ENCODE data around the gene FOXE3.

FOXE3 gene

DNA sequence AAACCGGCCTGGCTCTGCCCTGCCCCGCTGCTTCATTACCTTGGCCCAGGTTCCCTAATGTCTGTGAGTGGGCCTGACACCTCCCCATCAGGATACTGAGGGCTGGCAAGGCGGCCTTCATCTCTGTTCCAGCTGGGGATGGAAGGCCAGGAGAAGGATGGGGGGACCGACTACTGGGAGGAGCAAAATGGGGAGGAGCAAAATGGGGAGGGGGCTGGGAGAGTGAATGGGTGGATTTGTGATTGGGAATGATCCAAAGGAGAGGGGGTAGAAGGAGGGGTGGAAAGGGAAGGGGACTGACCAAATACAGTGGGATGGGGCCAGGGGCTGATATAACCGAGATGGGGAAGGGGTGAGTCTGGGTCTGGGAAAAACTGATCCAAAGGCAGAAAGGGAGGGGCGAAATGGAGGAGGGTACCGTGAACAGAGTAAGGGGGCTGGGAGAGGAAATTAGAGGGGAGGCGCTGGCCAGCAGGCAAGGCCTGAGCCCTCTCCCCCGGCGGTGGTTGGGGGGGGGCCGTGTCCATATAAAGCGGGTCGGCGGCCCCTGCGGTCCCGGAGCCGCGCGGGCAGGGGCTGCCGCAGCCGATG is at the start of gene FOXE3:
Gene FOXE3 (plus strand): TSS at position 558 of the 591 bp plus-strand sequence. CDS start 31 bp downstream, at position 589.
- H3K4me3 ChIP-seq (ENCODE audit: low read depth, low read length): no peak within 1 kb of the TSS
- TF ChIP-seq, protein P1, sequence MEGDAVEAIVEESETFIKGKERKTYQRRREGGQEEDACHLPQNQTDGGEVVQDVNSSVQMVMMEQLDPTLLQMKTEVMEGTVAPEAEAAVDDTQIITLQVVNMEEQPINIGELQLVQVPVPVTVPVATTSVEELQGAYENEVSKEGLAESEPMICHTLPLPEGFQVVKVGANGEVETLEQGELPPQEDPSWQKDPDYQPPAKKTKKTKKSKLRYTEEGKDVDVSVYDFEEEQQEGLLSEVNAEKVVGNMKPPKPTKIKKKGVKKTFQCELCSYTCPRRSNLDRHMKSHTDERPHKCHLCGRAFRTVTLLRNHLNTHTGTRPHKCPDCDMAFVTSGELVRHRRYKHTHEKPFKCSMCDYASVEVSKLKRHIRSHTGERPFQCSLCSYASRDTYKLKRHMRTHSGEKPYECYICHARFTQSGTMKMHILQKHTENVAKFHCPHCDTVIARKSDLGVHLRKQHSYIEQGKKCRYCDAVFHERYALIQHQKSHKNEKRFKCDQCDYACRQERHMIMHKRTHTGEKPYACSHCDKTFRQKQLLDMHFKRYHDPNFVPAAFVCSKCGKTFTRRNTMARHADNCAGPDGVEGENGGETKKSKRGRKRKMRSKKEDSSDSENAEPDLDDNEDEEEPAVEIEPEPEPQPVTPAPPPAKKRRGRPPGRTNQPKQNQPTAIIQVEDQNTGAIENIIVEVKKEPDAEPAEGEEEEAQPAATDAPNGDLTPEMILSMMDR (IDR thresholded peaks at IDR 0.05; ENCODE audit: low read depth, low read length): no peak

DNA sequence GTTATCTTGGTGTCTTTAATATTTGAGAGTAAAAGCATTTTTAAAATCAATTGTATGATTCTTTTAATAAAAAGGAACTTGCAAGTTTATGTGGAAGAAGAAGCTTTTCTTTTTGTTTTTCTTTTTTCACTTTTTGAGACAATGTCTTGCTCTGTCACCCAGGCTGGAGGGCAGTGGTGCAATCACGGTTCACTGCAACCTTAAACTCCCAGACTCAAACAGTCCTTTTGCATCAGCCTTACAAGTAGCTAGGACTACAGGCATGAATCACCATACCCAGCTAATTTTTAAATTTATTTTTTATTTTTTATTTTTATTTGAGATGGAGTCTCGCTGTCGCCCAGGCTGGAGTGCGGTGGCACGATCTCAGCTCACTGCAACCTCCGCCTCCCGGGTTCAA is 48.4 kb upstream of the FOXE3 start:
- TF ChIP-seq, protein P1 (IDR thresholded peaks at IDR 0.05; ENCODE audit: low read depth, low read length): no peak

DNA sequence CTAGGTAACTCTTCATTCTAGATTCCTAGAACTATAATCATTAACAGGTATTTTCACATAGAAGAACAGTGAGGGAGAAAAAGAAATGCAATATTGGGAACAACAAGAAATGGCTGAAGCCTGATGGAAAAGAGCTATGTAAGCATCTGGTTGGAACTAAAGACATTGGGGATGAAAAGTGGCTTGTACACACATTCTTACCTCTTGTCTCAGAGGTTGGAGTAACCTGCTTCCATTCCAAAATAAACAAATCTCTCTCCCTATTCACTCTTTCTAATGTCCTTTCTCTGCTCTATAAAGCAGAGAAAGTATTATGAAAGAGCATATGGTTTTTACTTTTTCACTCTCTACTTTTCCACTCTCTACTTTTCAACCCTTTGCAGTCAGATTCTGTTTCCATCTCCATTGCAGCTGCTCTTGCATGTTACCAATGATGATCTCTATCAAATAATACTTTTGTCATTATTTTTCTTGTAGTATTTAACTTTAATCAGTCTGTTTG is 45.0 kb upstream of the FOXE3 start:
- no peak overlapping the region for H3K4me3 ChIP-seq (ENCODE audit: low read depth, low read length)
- TF ChIP-seq, protein P1 (IDR thresholded peaks at IDR 0.05; ENCODE audit: low read depth, low read length): no peak

More for the DNA sequence above, 48.4 kb upstream of the FOXE3 start:
- H3K4me3 ChIP-seq (ENCODE audit: low read depth, low read length): no peak overlapping the region

DNA sequence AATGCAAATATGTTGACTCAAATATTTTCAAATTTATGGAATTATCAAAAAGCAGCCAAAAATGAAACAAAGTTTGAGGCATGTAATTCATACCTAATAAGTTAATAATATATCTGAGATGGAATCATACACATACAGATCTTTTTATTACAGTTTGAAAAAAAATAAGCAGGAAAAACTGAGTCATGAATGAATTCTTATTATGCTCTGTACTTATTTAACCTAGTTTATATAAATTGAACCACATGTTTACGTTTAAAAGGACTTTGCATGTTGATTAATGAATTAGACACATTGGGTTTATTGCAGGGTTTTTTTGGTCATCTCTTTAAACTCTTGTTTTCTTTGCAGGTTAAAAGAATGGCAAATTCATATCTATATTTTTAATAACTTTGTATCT is 41.6 kb upstream of the FOXE3 start:
- TF ChIP-seq, protein P1 (IDR thresholded peaks at IDR 0.05; ENCODE audit: low read depth, low read length): no peak
- H3K4me3 ChIP-seq (ENCODE audit: low read depth, low read length): no peak overlapping the region

DNA sequence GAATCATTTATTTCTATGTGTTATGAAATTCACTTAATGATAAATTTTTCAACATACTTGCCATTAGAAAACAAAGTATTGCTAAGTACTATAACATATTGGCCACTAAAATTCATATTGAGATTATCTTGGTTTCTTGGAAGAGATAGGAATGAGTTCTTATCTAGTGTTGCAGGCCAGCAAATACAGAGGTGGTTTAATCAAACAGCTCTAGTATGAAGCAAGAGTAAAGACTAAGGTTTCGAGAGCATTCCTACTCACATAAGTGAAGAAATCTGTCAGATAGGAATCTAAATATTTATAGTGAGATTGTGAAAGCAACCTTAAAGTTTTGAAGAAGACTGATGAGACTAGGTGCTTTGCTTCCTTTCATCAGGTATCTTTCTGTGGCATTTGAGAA is 37.9 kb upstream of the FOXE3 start:
- no peak overlapping the region for H3K4me3 ChIP-seq (ENCODE audit: low read depth, low read length)
- TF ChIP-seq, protein P1 (IDR thresholded peaks at IDR 0.05; ENCODE audit: low read depth, low read length): no peak

DNA sequence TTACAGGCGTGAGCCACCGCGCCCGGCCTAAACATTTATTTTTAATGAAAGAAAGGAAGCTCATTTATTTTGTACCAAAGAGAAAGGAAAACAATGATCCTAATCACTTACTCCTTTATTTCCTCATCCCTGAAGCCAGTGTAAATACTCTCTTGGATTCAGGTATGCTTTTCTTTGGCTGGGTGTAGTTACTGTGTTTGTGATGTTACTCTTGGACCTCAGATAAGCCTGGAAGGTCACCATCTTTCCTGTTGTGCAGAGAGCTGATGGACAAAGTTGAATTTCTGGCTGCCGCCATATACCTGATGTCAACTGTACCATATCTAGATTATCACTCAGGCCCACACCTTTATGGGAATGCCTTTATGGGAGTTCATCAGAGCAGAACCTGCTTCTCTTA is 35.4 kb upstream of the FOXE3 start:
- TF ChIP-seq, protein P1 (IDR thresholded peaks at IDR 0.05; ENCODE audit: low read depth, low read length): no peak
- no peak overlapping the region for H3K4me3 ChIP-seq (ENCODE audit: low read depth, low read length)

DNA sequence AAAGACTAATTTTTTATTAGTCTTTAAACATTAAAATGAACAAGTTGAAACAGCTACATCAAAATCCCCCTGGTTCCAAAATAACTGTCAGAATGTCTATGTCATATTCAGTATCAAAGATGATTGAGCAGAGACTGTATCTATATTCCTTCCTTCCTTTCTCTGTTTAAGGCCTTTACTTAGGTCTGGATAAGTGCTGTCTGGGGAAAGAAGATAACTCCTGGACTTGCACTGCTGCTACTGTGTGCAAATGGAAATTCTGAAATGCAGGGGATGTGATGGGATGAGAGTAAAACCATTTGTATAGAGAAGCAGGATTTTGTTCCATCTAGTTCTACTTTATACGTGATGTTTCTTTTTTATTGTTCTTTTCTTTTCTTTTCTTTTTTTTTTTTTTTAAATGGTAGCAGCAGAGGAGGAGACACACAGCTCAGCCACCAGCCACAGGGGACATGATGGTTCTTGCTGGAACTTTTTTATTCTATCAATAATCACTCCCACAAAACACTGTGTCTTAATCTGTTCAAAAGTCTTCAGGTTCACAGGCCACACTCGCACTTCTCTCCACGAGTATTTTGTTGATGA is 33.6 kb upstream of the FOXE3 start:
- TF ChIP-seq, protein P1 (IDR thresholded peaks at IDR 0.05; ENCODE audit: low read depth, low read length): no peak
- H3K4me3 ChIP-seq (ENCODE audit: low read depth, low read length): no peak overlapping the region
